Endothelial cell of umbilical vein (primary cell): ENCODE data around the gene CRKL. TPM values are rescaled to one million over a fixed set of nuclear protein-coding genes. Genes with fewer than 3 reads are reported as not detected.
A peak's percentile ranks its signal among the peaks of the same experiment; 100 is the strongest.

Experiments
- BruUV-seq: library from RNA; stranded (reverse); fragments of 400-500 nt; replicated peaks from 2 replicates; lab custom pipeline; 2021; lab: Mats Ljungman, UMichigan
- CTCF ChIA-PET: fragments of 300-600, 350-600 bp; sonication (Branson Sonifier 250); formaldehyde crosslinking; loops from one replicate; lab custom pipeline; 2021; ENCODE audit warnings: antibody characterized with exemption, inconsistent platforms; lab: Charles Lee
- POLR2A ChIA-PET: fragments of 300-600, 350-600 bp; sonication (Branson Sonifier 250); formaldehyde crosslinking; loops from one replicate; lab custom pipeline; 2021; ENCODE audit warnings: antibody characterized with exemption, inconsistent platforms; lab: Charles Lee
- DNase-seq: peaks from one replicate; pipeline ENCODE4 v3.0.0-alpha.2; 2011; ENCODE audit warnings: low read depth, low spot score
- FAIRE-seq: peaks from 2 replicates; lab custom pipeline; 2011; peaks lifted over from hg19 to GRCh38; lab: Jason Lieb, UNC
- H2AFZ ChIP-seq: 2 replicates; pipeline ENCODE4 v1.6.0; 2012; ENCODE audit warnings: low read depth, low read length, control low read depth, inconsistent platforms
- H3K27ac ChIP-seq: 2 replicates; pipeline ENCODE4 v1.5.1; 2011; ENCODE audit warnings: low read depth, mild to moderate bottlenecking, control low read depth, low read length, moderate library complexity; ENCODE audit not compliant: insufficient read depth
- H3K27me3 ChIP-seq, 2 experiments: 2 replicates each; pipeline versions ENCODE4 v1.6.0 to v1.6.1; 2011; ENCODE audit warnings: low read length in 2 of 2, mixed read lengths in 1 of 2; ENCODE audit not compliant: control insufficient read depth in 2 of 2, insufficient read depth in 2 of 2
- H3K36me3 ChIP-seq, 2 experiments: 2 replicates in 1 of 2; 3 replicates in 1 of 2; pipeline ENCODE4 v1.5.1; 2011; ENCODE audit warnings: low read length in 2 of 2, mild to moderate bottlenecking in 1 of 2, moderate library complexity in 1 of 2; ENCODE audit not compliant: control insufficient read depth in 2 of 2, insufficient read depth in 2 of 2; ENCODE audit errors: extremely low read depth in 1 of 2
- H3K4me1 ChIP-seq: 3 replicates; pipeline ENCODE4 v1.5.1; 2011; ENCODE audit warnings: mild to moderate bottlenecking, low read length; ENCODE audit not compliant: control insufficient read depth, insufficient read depth; ENCODE audit errors: extremely low read depth
- H3K4me2 ChIP-seq: 2 replicates; pipeline ENCODE4 v1.6.1; 2011; ENCODE audit warnings: low read length, control low read depth, mixed read lengths; ENCODE audit not compliant: insufficient read depth
- H3K4me3 ChIP-seq, 3 experiments: fragments of 200-600 bp in 1 of 3; sonication (generic), shearing (Covaris generic) in 1 of 3; replicated peaks in 1 of 3; 2 replicates each; pipeline ENCODE4 v1.5.1; 2011 to 2016; ENCODE audit warnings: control low read depth in 3 of 3, low read length in 3 of 3, mild to moderate bottlenecking in 2 of 3, inconsistent platforms in 1 of 3, low read depth in 1 of 3, moderate library complexity in 1 of 3; ENCODE audit not compliant: insufficient read depth in 1 of 3
- H3K79me2 ChIP-seq: 2 replicates; pipeline ENCODE4 v1.6.0; 2012; ENCODE audit warnings: low read length, inconsistent platforms; ENCODE audit not compliant: control insufficient read depth, insufficient read depth
- H3K9ac ChIP-seq: replicated peaks from 2 replicates; pipeline ENCODE3; 2011; ENCODE audit warnings: low read length, control low read depth; ENCODE audit not compliant: insufficient read depth; ENCODE audit errors: extremely low read depth
- H3K9me1 ChIP-seq: replicated peaks from 3 replicates; pipeline ENCODE4 v1.6.0; 2011; ENCODE audit warnings: mild to moderate bottlenecking, low read length; ENCODE audit not compliant: control insufficient read depth, insufficient read depth; ENCODE audit errors: extremely low read depth
- H3K9me3 ChIP-seq: replicated peaks from 2 replicates; pipeline ENCODE4 v1.5.1; 2012; ENCODE audit warnings: low read length, inconsistent platforms; ENCODE audit not compliant: control insufficient read depth, insufficient read depth
- H4K20me1 ChIP-seq: replicated peaks from 2 replicates; pipeline ENCODE3; 2011; ENCODE audit warnings: mild to moderate bottlenecking, low read length; ENCODE audit not compliant: control insufficient read depth, insufficient read depth; ENCODE audit errors: extremely low read depth
- EZH2 ChIP-seq: IDR thresholded peaks from 2 replicates; pipeline ENCODE4 v1.6.1; 2012; ENCODE audit warnings: borderline replicate concordance, low read depth, mild to moderate bottlenecking, moderate library complexity, low read length, inconsistent platforms; ENCODE audit not compliant: severe bottlenecking
- JUN ChIP-seq: IDR thresholded peaks from 2 replicates; pipeline ENCODE4 v1.6.1; 2011; ENCODE audit warnings: borderline replicate concordance, low read depth; ENCODE audit not compliant: insufficient read length, insufficient read depth
- MAX ChIP-seq: IDR thresholded peaks from 2 replicates; pipeline ENCODE4 v1.6.1; 2011; ENCODE audit not compliant: insufficient read depth, insufficient read length
- MYC ChIP-seq: IDR thresholded peaks from one replicate; pipeline ENCODE4 v1.6.1; 2011; ENCODE audit warnings: mild to moderate bottlenecking, low read depth, low read length
- POLR2AphosphoS5 ChIP-seq: IDR thresholded peaks from 2 replicates; pipeline ENCODE4 v1.6.1; 2012; ENCODE audit warnings: low read depth, mild to moderate bottlenecking, control low read depth, low read length, moderate library complexity; ENCODE audit not compliant: insufficient read depth
- dilution Hi-C: fragments of 300-500 bp; cut with MboI; formaldehyde crosslinking; loops from one replicate; pipeline ENCODE4 v1.15.0; 2019; ENCODE audit warnings: low sequenced_read_pairs; ENCODE audit not compliant: extremely low pct_ligation_motif_present
- intact Hi-C: fragments of 100-400 bp; cut with micrococcal nuclease; formaldehyde crosslinking; loops from one replicate; pipeline ENCODE4 v1.10.0; 2022
- polyA plus RNA-seq, 4 experiments: library from polyadenylated mRNA; depleted of rRNA in 3 of 4; stranded (reverse) in 3 of 4; unstranded in 1 of 4; fragments of >200 nt; gene quantifications; 2 replicates each; pipeline versions ENCODE4 v1.2.1 to v1.2.3, GENCODE V29; 2011 to 2012; ENCODE audit warnings: missing spikeins in 1 of 4
- total RNA-seq: library from RNA; stranded (reverse); gene quantifications from 2 replicates; pipeline ENCODE4 v1.2.3, GENCODE V29; 2021
- TF ChIP-seq, protein P1 (sequence below), 2 donors: IDR thresholded peaks; 1 replicate in 1 of 2; 2 replicates in 1 of 2; pipeline ENCODE4 v1.5.1; 2011; ENCODE audit warnings: low read length in 2 of 2, mild to moderate bottlenecking in 2 of 2, moderate library complexity in 2 of 2, control low read depth in 1 of 2, inconsistent platforms in 1 of 2, low read depth in 1 of 2; ENCODE audit not compliant: insufficient read depth in 1 of 2; ENCODE audit errors: extremely low read depth in 1 of 2

The CRKL gene
- total and polyA plus RNA-seq, 2 donors (not counting 3 experiments of a cell fraction or from before 2014, with no cell fraction given) = 18.0 to 50.6 TPM

- CTCF ChIA-PET = interaction anchor here (0.8 kb wide), 1 partner anchor 167 kb away, joined by 3 read pairs; no protein-coding TSS in a partner anchor
- H2AFZ ChIP-seq = no peak overlapping the region
- peaks cover 18 to 26% of the 10 kb centered on the region in 2 experiments for H3K36me3 ChIP-seq
Observed at GRCh38 chr22:20951151-20951931, 34.1 kb downstream of the CRKL start.

DNA sequence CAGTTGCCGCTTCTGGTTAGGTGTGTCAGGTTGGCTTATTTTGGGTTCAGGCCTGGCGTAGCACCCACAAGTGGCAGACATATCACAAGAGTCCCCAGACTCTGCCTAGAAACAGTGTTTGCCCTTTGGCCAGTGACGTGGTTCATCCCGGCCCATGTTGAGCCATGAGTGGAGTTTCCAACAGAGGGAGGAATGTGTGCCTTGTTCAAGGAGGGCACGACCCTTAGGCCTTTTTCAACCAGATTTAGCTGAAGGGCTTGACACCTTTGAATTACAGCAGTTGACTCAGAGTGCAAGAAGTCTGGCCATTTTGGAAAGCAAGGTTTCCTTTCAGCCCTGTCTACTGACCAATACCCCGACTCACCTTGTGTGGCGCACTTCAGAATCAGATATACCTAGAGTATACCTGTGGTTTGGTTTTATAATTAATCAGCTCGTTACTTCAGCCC is 34.7 kb downstream of the CRKL start:
- Histone ChIP-seq H3K27me3 (no peaks in the 10 kb centered on the region), H3K9me1 (no peaks in the 10 kb centered on the region), H3K79me2 (peaks cover 47% of the 10 kb centered on the region), H3K27ac (no peak overlapping the region), H3K4me3 (no peak overlapping the region), H3K36me3 (peaks cover 18 to 26% of the 10 kb centered on the region in 2 experiments), H3K9me3 (no peaks in the 10 kb centered on the region), H4K20me1 (peaks cover 3% of the 10 kb centered on the region), H3K9ac (no peak overlapping the region), H2AFZ (no peak overlapping the region), H3K4me2 (no peak overlapping the region), H3K4me1 (no peaks in the 10 kb centered on the region)
- TF ChIP-seq EZH2 (no peak), POLR2AphosphoS5 (no peak), MYC (no peak), MAX (no peak), JUN (no peak)
- TF ChIP-seq, protein P1, sequence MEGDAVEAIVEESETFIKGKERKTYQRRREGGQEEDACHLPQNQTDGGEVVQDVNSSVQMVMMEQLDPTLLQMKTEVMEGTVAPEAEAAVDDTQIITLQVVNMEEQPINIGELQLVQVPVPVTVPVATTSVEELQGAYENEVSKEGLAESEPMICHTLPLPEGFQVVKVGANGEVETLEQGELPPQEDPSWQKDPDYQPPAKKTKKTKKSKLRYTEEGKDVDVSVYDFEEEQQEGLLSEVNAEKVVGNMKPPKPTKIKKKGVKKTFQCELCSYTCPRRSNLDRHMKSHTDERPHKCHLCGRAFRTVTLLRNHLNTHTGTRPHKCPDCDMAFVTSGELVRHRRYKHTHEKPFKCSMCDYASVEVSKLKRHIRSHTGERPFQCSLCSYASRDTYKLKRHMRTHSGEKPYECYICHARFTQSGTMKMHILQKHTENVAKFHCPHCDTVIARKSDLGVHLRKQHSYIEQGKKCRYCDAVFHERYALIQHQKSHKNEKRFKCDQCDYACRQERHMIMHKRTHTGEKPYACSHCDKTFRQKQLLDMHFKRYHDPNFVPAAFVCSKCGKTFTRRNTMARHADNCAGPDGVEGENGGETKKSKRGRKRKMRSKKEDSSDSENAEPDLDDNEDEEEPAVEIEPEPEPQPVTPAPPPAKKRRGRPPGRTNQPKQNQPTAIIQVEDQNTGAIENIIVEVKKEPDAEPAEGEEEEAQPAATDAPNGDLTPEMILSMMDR (IDR thresholded peaks at IDR 0.05; ENCODE audit: extremely low read depth in 1 of 2, insufficient read depth in 1 of 2, low read depth in 1 of 2, low read length in 2 of 2) = no peak
- peak; percentile 8 for FAIRE-seq
- no TSS peak for BruUV-seq
- intact Hi-C loops (no loop called here), dilution Hi-C loops (no loop called here)
- CTCF ChIA-PET = no interaction called here
- POLR2A ChIA-PET = no interaction called here
- DNase-seq = no peak

More at GRCh38 chr22:20951151-20951931, 34.1 kb downstream of the CRKL start:
- H3K27ac ChIP-seq = no peak overlapping the region
- peaks cover 3% of the 10 kb centered on the region for H4K20me1 ChIP-seq
- intact Hi-C loops (no loop called here), dilution Hi-C loops (no loop called here)
- no peak overlapping the region for H3K9ac ChIP-seq
- H3K4me1 ChIP-seq = peaks cover 5% of the 10 kb centered on the region
- no peaks in the 10 kb centered on the region for H3K27me3 ChIP-seq
- peaks cover 53% of the 10 kb centered on the region for H3K79me2 ChIP-seq
- POLR2A ChIA-PET = no interaction called here
- no peak overlapping the region for H3K4me3 ChIP-seq
- H3K9me3 ChIP-seq = no peaks in the 10 kb centered on the region
- DNase-seq (no peak), FAIRE-seq (peak; percentile 18)
- H3K4me2 ChIP-seq = no peak overlapping the region
- TF ChIP-seq MAX (no peak), JUN (no peak), EZH2 (no peak), POLR2AphosphoS5 (no peak), MYC (no peak)
- no TSS peak for BruUV-seq
- H3K9me1 ChIP-seq = no peaks in the 10 kb centered on the region
